Measurements from ENCODE around the gene SHC4.

- TF ChIP-seq CTCF (IDR thresholded peaks at IDR 0.05) (no peak), POLR2A (IDR thresholded peaks at IDR 0.05) (no peak)
Measured at GRCh38 chr15:48796521-48796920, 167.2 kb downstream of the SHC4 start.

All from lower leg skin (tissue), 3 donors.